Ovary (tissue), 9 donors: Measurements from ENCODE around the gene OR1F1. TPM values are rescaled to one million over a fixed set of nuclear protein-coding genes. Genes with fewer than 3 reads are reported as not detected.

Experiments
- DNase-seq, 5 donors: peaks; one replicate each; pipeline ENCODE4 v3.0.0-alpha.2; 2019 to 2020
- H3K27ac ChIP-seq, 2 donors: fragments of 200-600 bp; one replicate each; pipeline versions ENCODE4 v1.5.1 to v1.8.0; 2019 to 2022
- H3K27me3 ChIP-seq: fragments of 200-600 bp; one replicate; pipeline ENCODE4 v1.8.0; 2022
- H3K36me3 ChIP-seq: fragments of 200-600 bp; sonication (generic); one replicate; pipeline ENCODE4 v1.5.1; 2019
- H3K4me1 ChIP-seq: one replicate; pipeline ENCODE4 v1.8.1; 2013; ENCODE audit warnings: mild to moderate bottlenecking, moderate library complexity; ENCODE audit not compliant: insufficient read depth
- H3K4me3 ChIP-seq: fragments of 200-600 bp; sonication (generic); one replicate; pipeline ENCODE4 v1.5.1; 2017
- H3K9me3 ChIP-seq, 2 donors: fragments of 200-600 bp in 1 of 2; sonication (generic) in 1 of 2; one replicate each; pipeline versions ENCODE4 v1.5.1 to v1.8.1; 2013 to 2019; ENCODE audit warnings: mild to moderate bottlenecking in 1 of 2, moderate library complexity in 1 of 2
- CTCF ChIP-seq, 3 donors: fragments of 450-650 bp in 2 of 3; fragments of 200-600 bp in 1 of 3; IDR thresholded peaks; one replicate each; pipeline versions ENCODE4 v1.5.1 to v1.8.0; 2016 to 2022; ENCODE audit warnings: antibody characterized with exemption in 3 of 3, mild to moderate bottlenecking in 1 of 3
- EP300 ChIP-seq: sonication (generic); formaldehyde crosslinking; IDR thresholded peaks from one replicate; pipeline ENCODE4 v1.6.1; 2017; ENCODE audit warnings: antibody characterized with exemption
- POLR2A ChIP-seq: fragments of 450-650 bp; IDR thresholded peaks from one replicate; pipeline ENCODE4 v1.6.1; 2017; ENCODE audit warnings: antibody characterized with exemption, mild to moderate bottlenecking, moderate library complexity
- WGBS, 3 donors: extraction: QIAGEN DNeasy Blood & Tissue Kit in 1 of 3; methylation state at CpG; one replicate each; pipeline versions ENCODE4 v1.1.5 to v1.1.7; 2013 to 2017; 5-methylcytosine and 5-hydroxymethylcytosine counted together
- intact Hi-C, 4 donors: fragments of 100-400 bp; cut with DNase I; formaldehyde crosslinking; loops; one replicate each; pipeline versions ENCODE4 v1.11.0 to v1.15.1; 2022 to 2023
- polyA plus RNA-seq, 2 donors: library from polyadenylated mRNA; stranded (reverse); fragments of 200-250 nt in 1 of 2; fragments of 350-450 nt in 1 of 2; fragmentation: Illumina TruSeq in 1 of 2; extraction: RNeasy Lipid Tissue Mini Kit (QIAGEN cat#74804) in 1 of 2; gene quantifications; one replicate each; pipeline ENCODE4 v1.2.3, GENCODE V29; 2013 to 2014
- total RNA-seq, 7 donors: library from RNA; depleted of rRNA in 2 of 7; stranded (reverse); fragments of >200 nt in 2 of 7; fragmentation: NEBNext Ultra II Directional in 3 of 7; extraction: Animal tissue kit (Norgen Biotek cat#: 25700) in 3 of 7; gene quantifications; one replicate each; pipeline versions ENCODE4 v1.1.0 to v1.2.4, GENCODE V29; 2016 to 2023
- donor health status: DM: no; HTN: no; CAD: no; lungs with moderate emphysema.
- donor health status: DM: no; HTN: no; CAD: no.
- donor health status: Bipolar disorder and iron deficiency.
- donor health status: DM: yes; HTN: yes; CAD: no.
- donor health status: DM: no; HTN: no; CAD: no.
- donor health status: DM: yes; HTN: yes; CAD: no.

Gene OR1F1
- total and polyA plus RNA-seq, 9 donors = not detected

- TF ChIP-seq EP300 (no peak), CTCF (IDR thresholded peaks at IDR 0.05) (no peak), POLR2A (no peak)
- Histone ChIP-seq H3K4me3 (no peak overlapping the region), H3K36me3 (no peaks in the 10 kb centered on the region), H3K4me1 (peaks cover 4% of the 10 kb centered on the region), H3K9me3 (no peaks in the 10 kb centered on the region), H3K27me3 (no peaks in the 10 kb centered on the region), H3K27ac (no peak overlapping the region)
- DNase-seq = peak in 1 of 5 donors; percentile 27
- WGBS, 3 donors = 58 to 73% (median 59%) methylated on average over 11 to 12 of the region's 12 CpGs
- intact Hi-C loops = no loop called here
These were observed 42.3 kb upstream of the OR1F1 start for GRCh38 chr16:3145660-3146059.

DNA sequence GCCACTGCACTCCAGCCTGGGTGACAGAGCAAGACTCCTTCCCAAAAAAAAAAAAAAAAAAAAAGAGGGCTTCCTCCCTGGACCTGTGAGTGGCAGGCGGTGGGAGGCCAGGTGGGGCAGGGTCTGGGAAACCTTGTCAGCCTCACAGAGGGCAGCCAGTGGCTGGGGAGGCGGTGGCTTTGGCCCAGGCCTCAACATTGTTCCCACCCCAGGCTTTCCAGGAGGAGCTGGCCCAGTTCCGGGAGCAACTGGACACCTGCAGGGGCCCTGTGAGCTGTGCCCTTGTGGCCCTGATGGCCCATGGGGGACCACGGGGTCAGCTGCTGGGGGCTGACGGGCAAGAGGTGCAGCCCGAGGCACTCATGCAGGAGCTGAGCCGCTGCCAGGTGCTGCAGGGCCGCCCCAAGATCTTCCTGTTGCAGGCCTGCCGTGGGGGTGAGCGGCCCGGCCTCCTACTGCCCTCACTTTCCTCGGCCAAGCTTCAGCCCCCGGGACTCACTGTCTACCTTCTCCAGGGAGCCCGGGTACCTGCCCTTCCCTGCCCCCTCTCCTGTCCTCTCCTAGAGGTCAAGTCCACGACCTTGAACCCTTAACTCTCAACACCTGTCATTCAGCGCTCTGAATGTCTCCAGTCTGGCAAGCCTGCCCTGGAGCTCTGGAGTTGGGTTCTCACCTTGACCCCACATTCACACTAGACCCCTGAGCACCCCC lies 40.8 kb upstream of the OR1F1 start:
- 81 to 89% (median 87%) methylated on average over 16 of the region's 16 CpGs for WGBS, 3 donors
- TF ChIP-seq POLR2A (no peak), EP300 (no peak), CTCF (IDR thresholded peaks at IDR 0.05) (no peak)
- Histone ChIP-seq H3K9me3 (no peaks in the 10 kb centered on the region), H3K27ac (no peak overlapping the region), H3K36me3 (no peaks in the 10 kb centered on the region), H3K4me3 (no peak overlapping the region), H3K4me1 (peaks cover 4% of the 10 kb centered on the region), H3K27me3 (no peaks in the 10 kb centered on the region)
- intact Hi-C loops = no loop called here
- DNase-seq = peak in 2 of 5 donors; percentile 29 to 34

GRCh38 chr16:3147757-3148104 lies 40.3 kb upstream of the OR1F1 start:
- Histone ChIP-seq H3K27me3 (no peaks in the 10 kb centered on the region), H3K4me3 (no peak overlapping the region), H3K4me1 (peaks cover 4% of the 10 kb centered on the region), H3K27ac (no peak overlapping the region), H3K36me3 (no peaks in the 10 kb centered on the region), H3K9me3 (no peaks in the 10 kb centered on the region)
- TF ChIP-seq EP300 (no peak), CTCF (IDR thresholded peaks at IDR 0.05) (no peak), POLR2A (no peak)
- DNase-seq = no peak
- intact Hi-C loops = no loop called here
- WGBS, 3 donors = 83 to 91% (median 91%) methylated on average over 5 of the region's 5 CpGs

GRCh38 chr16:3148256-3149192 lies 39.5 kb upstream of the OR1F1 start:
- H3K36me3 ChIP-seq = no peaks in the 10 kb centered on the region
- no peak overlapping the region for H3K4me3 ChIP-seq
- H3K9me3 ChIP-seq = no peaks in the 10 kb centered on the region
- intact Hi-C loops = no loop called here
- TF ChIP-seq POLR2A (no peak), EP300 (no peak), CTCF (IDR thresholded peaks at IDR 0.05) (no peak)
- H3K4me1 ChIP-seq = peaks cover 4% of the 10 kb centered on the region
- DNase-seq = no peak
- no peak overlapping the region for H3K27ac ChIP-seq
- no peaks in the 10 kb centered on the region for H3K27me3 ChIP-seq
- 89 to 92% (median 90%) methylated on average over 13 of the region's 13 CpGs for WGBS, 3 donors
